K562 (cell line): ENCODE data around the gene PLAGL1. TPM values are rescaled to one million over a fixed set of nuclear protein-coding genes. Genes with fewer than 3 reads are reported as not detected.

ENCODE experiments used
- BCOR ChIP-seq: fragments of 450-650 bp; IDR thresholded peaks from 2 replicates; pipeline ENCODE4 v1.6.1; 2016
- polyA plus RNA-seq, 8 experiments: library from polyadenylated mRNA; depleted of rRNA in 4 of 8; stranded (reverse) in 5 of 8; unstranded in 3 of 8; fragments of >200 nt; fragmentation: Nextera tagmentation in 2 of 8; fragmentation: Illumina TruSeq in 1 of 8; extraction: Ambion mirVana in 2 of 8; extraction: Trizol in 1 of 8; gene quantifications; 2 replicates each; pipeline versions ENCODE4 v1.2.1 to v1.2.3, GENCODE V29; 2011 to 2014; ENCODE audit warnings: inconsistent platforms in 1 of 8, missing spikeins in 1 of 8
- total RNA-seq, 7 experiments: library from RNA; depleted of rRNA in 6 of 7; stranded (reverse); fragments of >200 nt in 6 of 7; fragmentation: Illumina TruSeq in 2 of 7; extraction: Trizol in 2 of 7; gene quantifications; 2 replicates each; pipeline versions ENCODE4 v1.2.1 to v1.2.3, GENCODE V29; 2011 to 2021; ENCODE audit warnings: low replicate concordance in 1 of 7
- TF ChIP-seq, protein P1 (sequence below), 2 experiments: fragments of 450-650 bp in 1 of 2; sonication (generic) in 1 of 2; formaldehyde crosslinking in 1 of 2; IDR thresholded peaks; 2 replicates each; pipeline versions ENCODE4 v1.7.1 to v1.9.0; 2016 to 2022; ENCODE audit warnings: inconsistent platforms in 1 of 2, mild to moderate bottlenecking in 1 of 2, missing genetic modification reagents in 1 of 2
- TF ChIP-seq, protein P2 (sequence below): sonication (generic); formaldehyde crosslinking; IDR thresholded peaks from 2 replicates; pipeline ENCODE4 v1.8.1; 2023; ENCODE audit warnings: mild to moderate bottlenecking, missing genetic modification reagents, moderate library complexity
- TF ChIP-seq, protein P3 (sequence below), 2 experiments: IDR thresholded peaks; 2 replicates each; pipeline ENCODE4 v1.6.1; 2011; ENCODE audit warnings: borderline replicate concordance in 1 of 2, control low read depth in 1 of 2, low read depth in 1 of 2, low read length in 1 of 2, mild to moderate bottlenecking in 1 of 2, mixed read lengths in 1 of 2, moderate library complexity in 1 of 2; ENCODE audit not compliant: insufficient read depth in 1 of 2, insufficient read length in 1 of 2, poor library complexity in 1 of 2, severe bottlenecking in 1 of 2; ENCODE audit errors: extremely low read depth in 1 of 2

PLAGL1 gene
- total and polyA plus RNA-seq, 9 of the 15 experiments (the other 6 are each of a cell fraction or from before 2014, with no cell fraction given) = 4.9 to 29.6 (median 13.2) TPM

DNA sequence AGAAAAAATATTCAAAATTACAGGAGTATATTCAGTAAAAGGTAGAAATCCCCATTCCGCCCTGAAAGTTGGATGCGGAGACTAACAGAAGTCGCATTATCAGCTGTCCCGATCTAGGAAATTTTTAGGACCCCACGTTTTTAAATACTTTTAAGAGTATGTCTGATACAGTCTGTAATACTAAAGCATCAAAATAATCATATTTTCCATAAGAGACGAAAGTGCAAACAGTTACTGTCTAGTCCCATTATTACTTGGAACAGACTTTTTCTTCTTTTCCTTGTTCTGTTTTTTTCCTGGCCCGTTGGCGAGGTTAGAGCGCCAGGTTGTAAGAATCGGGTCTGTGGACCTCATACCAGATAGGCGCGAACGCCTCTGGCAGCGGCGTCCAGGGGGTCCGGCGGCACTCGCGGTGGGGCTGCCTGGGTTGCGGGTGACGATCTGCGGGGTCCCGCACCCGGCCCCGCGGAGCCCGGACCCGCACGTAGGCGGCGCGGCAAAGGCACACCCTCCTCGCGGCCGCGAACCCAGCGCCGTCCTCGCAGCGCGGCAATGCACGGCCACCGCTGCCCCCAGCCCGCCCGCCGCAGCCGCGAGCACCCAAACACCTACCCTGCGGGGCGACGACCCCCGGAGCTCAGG, 460 bp downstream of the PLAGL1 start (continued):
- TF ChIP-seq, protein P1, sequence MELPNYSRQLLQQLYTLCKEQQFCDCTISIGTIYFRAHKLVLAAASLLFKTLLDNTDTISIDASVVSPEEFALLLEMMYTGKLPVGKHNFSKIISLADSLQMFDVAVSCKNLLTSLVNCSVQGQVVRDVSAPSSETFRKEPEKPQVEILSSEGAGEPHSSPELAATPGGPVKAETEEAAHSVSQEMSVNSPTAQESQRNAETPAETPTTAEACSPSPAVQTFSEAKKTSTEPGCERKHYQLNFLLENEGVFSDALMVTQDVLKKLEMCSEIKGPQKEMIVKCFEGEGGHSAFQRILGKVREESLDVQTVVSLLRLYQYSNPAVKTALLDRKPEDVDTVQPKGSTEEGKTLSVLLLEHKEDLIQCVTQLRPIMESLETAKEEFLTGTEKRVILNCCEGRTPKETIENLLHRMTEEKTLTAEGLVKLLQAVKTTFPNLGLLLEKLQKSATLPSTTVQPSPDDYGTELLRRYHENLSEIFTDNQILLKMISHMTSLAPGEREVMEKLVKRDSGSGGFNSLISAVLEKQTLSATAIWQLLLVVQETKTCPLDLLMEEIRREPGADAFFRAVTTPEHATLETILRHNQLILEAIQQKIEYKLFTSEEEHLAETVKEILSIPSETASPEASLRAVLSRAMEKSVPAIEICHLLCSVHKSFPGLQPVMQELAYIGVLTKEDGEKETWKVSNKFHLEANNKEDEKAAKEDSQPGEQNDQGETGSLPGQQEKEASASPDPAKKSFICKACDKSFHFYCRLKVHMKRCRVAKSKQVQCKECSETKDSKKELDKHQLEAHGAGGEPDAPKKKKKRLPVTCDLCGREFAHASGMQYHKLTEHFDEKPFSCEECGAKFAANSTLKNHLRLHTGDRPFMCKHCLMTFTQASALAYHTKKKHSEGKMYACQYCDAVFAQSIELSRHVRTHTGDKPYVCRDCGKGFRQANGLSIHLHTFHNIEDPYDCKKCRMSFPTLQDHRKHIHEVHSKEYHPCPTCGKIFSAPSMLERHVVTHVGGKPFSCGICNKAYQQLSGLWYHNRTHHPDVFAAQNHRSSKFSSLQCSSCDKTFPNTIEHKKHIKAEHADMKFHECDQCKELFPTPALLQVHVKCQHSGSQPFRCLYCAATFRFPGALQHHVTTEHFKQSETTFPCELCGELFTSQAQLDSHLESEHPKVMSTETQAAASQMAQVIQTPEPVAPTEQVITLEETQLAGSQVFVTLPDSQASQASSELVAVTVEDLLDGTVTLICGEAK (IDR thresholded peaks at IDR 0.05) = no peak
- TF ChIP-seq, protein P1 (CRISPR knock-in tag; IDR thresholded peaks at IDR 0.05) = no peak
- TF ChIP-seq, protein P2, sequence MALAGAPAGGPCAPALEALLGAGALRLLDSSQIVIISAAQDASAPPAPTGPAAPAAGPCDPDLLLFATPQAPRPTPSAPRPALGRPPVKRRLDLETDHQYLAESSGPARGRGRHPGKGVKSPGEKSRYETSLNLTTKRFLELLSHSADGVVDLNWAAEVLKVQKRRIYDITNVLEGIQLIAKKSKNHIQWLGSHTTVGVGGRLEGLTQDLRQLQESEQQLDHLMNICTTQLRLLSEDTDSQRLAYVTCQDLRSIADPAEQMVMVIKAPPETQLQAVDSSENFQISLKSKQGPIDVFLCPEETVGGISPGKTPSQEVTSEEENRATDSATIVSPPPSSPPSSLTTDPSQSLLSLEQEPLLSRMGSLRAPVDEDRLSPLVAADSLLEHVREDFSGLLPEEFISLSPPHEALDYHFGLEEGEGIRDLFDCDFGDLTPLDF (CRISPR knock-in tag) = 0 out of 2 replicates have a peak, but pooled peaks have one; percentile 13
- TF ChIP-seq BCOR = no peak
- TF ChIP-seq, protein P3, sequence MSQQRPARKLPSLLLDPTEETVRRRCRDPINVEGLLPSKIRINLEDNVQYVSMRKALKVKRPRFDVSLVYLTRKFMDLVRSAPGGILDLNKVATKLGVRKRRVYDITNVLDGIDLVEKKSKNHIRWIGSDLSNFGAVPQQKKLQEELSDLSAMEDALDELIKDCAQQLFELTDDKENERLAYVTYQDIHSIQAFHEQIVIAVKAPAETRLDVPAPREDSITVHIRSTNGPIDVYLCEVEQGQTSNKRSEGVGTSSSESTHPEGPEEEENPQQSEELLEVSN (IDR thresholded peaks at IDR 0.05; ENCODE audit: borderline replicate concordance in 1 of 2, extremely low read depth in 1 of 2, insufficient read depth in 1 of 2, insufficient read length in 1 of 2, low read depth in 1 of 2, low read length in 1 of 2, poor library complexity in 1 of 2, severe bottlenecking in 1 of 2) = peak in 1 of 2 experiments; percentile 32
